B cell (primary cell): Measurements from ENCODE around the gene RAMP2.

Experiments
- EZH2 ChIP-seq: IDR thresholded peaks from 2 replicates; pipeline ENCODE4 v1.6.1; 2012; ENCODE audit warnings: borderline replicate concordance, low read depth, mild to moderate bottlenecking, moderate library complexity, low read length; ENCODE audit not compliant: insufficient read depth, poor library complexity, severe bottlenecking
- TF ChIP-seq, protein P1 (sequence below): fragments of 200-600 bp; IDR thresholded peaks from one replicate; pipeline ENCODE4 v1.8.0; 2022; ENCODE audit warnings: antibody characterized with exemption, mild to moderate bottlenecking

DNA sequence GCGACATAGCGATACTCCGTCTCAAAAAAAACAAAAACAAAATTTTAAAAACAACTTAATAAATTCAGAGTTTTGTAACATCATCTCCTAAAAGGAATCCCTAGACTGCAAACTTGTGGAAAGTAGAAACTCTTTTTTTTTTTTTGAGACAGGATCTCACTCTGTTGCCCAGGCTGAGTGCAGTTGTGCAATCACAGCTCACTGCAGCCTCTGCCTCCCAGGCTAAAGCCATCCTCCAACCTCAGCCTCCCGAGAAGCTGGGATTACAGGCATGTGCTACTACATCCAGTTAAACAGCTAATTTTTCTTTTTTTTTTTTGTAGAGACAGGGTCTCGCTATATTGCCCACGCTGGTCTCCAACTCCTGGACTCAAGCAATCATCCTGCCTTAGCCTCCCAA, 35.9 kb upstream of the RAMP2 start:
- TF ChIP-seq, protein P1, sequence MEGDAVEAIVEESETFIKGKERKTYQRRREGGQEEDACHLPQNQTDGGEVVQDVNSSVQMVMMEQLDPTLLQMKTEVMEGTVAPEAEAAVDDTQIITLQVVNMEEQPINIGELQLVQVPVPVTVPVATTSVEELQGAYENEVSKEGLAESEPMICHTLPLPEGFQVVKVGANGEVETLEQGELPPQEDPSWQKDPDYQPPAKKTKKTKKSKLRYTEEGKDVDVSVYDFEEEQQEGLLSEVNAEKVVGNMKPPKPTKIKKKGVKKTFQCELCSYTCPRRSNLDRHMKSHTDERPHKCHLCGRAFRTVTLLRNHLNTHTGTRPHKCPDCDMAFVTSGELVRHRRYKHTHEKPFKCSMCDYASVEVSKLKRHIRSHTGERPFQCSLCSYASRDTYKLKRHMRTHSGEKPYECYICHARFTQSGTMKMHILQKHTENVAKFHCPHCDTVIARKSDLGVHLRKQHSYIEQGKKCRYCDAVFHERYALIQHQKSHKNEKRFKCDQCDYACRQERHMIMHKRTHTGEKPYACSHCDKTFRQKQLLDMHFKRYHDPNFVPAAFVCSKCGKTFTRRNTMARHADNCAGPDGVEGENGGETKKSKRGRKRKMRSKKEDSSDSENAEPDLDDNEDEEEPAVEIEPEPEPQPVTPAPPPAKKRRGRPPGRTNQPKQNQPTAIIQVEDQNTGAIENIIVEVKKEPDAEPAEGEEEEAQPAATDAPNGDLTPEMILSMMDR = no peak
- TF ChIP-seq EZH2 = no peak
